ENCODE measurements around the gene LRRC8A.

- peak in 1 of 2 donors; percentile 34 for TF ChIP-seq POLR2A (IDR thresholded peaks at IDR 0.05)
- TF ChIP-seq CTCF (IDR thresholded peaks at IDR 0.05): no peak
Observed at GRCh38 chr9:128882677-128883603, 1.0 kb downstream of the LRRC8A start.
